WTC11 (cell line): ENCODE measurements around the gene CAPN11. TPM values are rescaled to one million over a fixed set of nuclear protein-coding genes. Genes with fewer than 3 reads are reported as not detected.

Experiments
- ATAC-seq: fragments of 200-7000 bp; cut with Tn5 transposase; 2 replicates; pipeline ENCODE4 v1.10.0; 2021; ENCODE audit warnings: mild to moderate bottlenecking, moderate library complexity
- CTCF ChIA-PET: fragments of 300-600 bp; sonication (Branson Sonifier 250); formaldehyde crosslinking; loops from one replicate; lab custom pipeline; 2021; ENCODE audit warnings: antibody characterized with exemption; lab: Charles Lee
- POLR2A ChIA-PET: fragments of 350-600 bp; sonication (Branson Sonifier 250); formaldehyde crosslinking; loops from one replicate; lab custom pipeline; 2021; ENCODE audit warnings: antibody characterized with exemption; lab: Charles Lee
- DNase-seq: peaks from one replicate; pipeline ENCODE4 v3.0.0; 2021; ENCODE audit warnings: low spot score
- H3K27ac Mint-ChIP-seq: 2 replicates; pipeline ENCODE4 v1.8.0; 2021; ENCODE audit warnings: mixed read lengths
- H3K27me3 Mint-ChIP-seq: 2 replicates; pipeline ENCODE4 v1.8.0; 2021; ENCODE audit warnings: low read depth, mild to moderate bottlenecking, moderate library complexity, mixed read lengths
- H3K36me3 Mint-ChIP-seq: 2 replicates; pipeline ENCODE4 v1.8.0; 2021; ENCODE audit warnings: mixed read lengths
- H3K4me1 Mint-ChIP-seq: 2 replicates; pipeline ENCODE4 v1.8.0; 2022; ENCODE audit warnings: mixed read lengths
- H3K4me3 Mint-ChIP-seq: 2 replicates; pipeline ENCODE4 v1.8.0; 2021; ENCODE audit warnings: mild to moderate bottlenecking, moderate library complexity, mixed read lengths
- H3K9me3 Mint-ChIP-seq: 2 replicates; pipeline ENCODE4 v1.8.0; 2021; ENCODE audit warnings: mixed read lengths
- ARID4B ChIP-seq: sonication (generic); formaldehyde crosslinking; IDR thresholded peaks from 2 replicates; pipeline ENCODE4 v1.8.0; 2023; ENCODE audit warnings: missing genetic modification reagents, mild to moderate bottlenecking, borderline replicate concordance
- ATF2 ChIP-seq: sonication (generic); formaldehyde crosslinking; IDR thresholded peaks from 2 replicates; pipeline ENCODE4 v1.8.1; 2022; ENCODE audit warnings: low read depth, missing genetic modification reagents, borderline replicate concordance
- ATF6 ChIP-seq: sonication (generic); formaldehyde crosslinking; IDR thresholded peaks from 2 replicates; pipeline ENCODE4 v1.8.1; 2023; ENCODE audit warnings: mild to moderate bottlenecking, missing genetic modification reagents
- CBFB ChIP-seq: sonication (generic); formaldehyde crosslinking; IDR thresholded peaks from 2 replicates; pipeline ENCODE4 v1.8.1; 2022; ENCODE audit warnings: mild to moderate bottlenecking, low read depth, missing genetic modification reagents
- ESRRA ChIP-seq: sonication (generic); formaldehyde crosslinking; IDR thresholded peaks from 2 replicates; pipeline ENCODE4 v1.8.1; 2022; ENCODE audit warnings: mild to moderate bottlenecking, missing genetic modification reagents, borderline replicate concordance
- FOXJ3 ChIP-seq: sonication (generic); formaldehyde crosslinking; IDR thresholded peaks from 2 replicates; pipeline ENCODE4 v1.9.0; 2021; ENCODE audit warnings: missing genetic modification reagents, mild to moderate bottlenecking, borderline replicate concordance
- HMGXB4 ChIP-seq: sonication (generic); formaldehyde crosslinking; IDR thresholded peaks from 2 replicates; pipeline ENCODE4 v1.8.1; 2023; ENCODE audit warnings: mild to moderate bottlenecking, moderate library complexity, missing genetic modification reagents
- IRF2 ChIP-seq: sonication (generic); formaldehyde crosslinking; IDR thresholded peaks from 2 replicates; pipeline ENCODE4 v1.8.0; 2022; ENCODE audit warnings: low read depth, missing genetic modification reagents, borderline replicate concordance
- JAZF1 ChIP-seq: fragments of 250-450 bp; sonication (Bioruptor Pico); IDR thresholded peaks from 2 replicates; pipeline ENCODE4 v1.9.0; 2021; ENCODE audit warnings: moderate library complexity, mild to moderate bottlenecking, inconsistent platforms
- PRRX2 ChIP-seq: fragments of 250-450 bp; sonication (Bioruptor Pico); IDR thresholded peaks from 2 replicates; pipeline ENCODE4 v1.8.0; 2021; ENCODE audit warnings: mild to moderate bottlenecking
- SMAD4 ChIP-seq: sonication (generic); formaldehyde crosslinking; IDR thresholded peaks from 2 replicates; pipeline ENCODE4 v1.8.0; 2022; ENCODE audit warnings: mild to moderate bottlenecking, missing genetic modification reagents
- ZMAT4 ChIP-seq: fragments of 250-450 bp; sonication (Bioruptor Pico); IDR thresholded peaks from 2 replicates; pipeline ENCODE4 v1.9.0; 2021; ENCODE audit warnings: mild to moderate bottlenecking
- ZNF281 ChIP-seq: sonication (generic); formaldehyde crosslinking; IDR thresholded peaks from 2 replicates; pipeline ENCODE4 v1.8.0; 2023; ENCODE audit warnings: mild to moderate bottlenecking, missing genetic modification reagents
- ZNF396 ChIP-seq: fragments of 250-450 bp; sonication (Bioruptor Pico); IDR thresholded peaks from 2 replicates; pipeline ENCODE4 v1.8.0; 2021; ENCODE audit warnings: mild to moderate bottlenecking, moderate library complexity, borderline replicate concordance
- total RNA-seq: library from RNA; stranded (reverse); gene quantifications from 3 replicates; pipeline ENCODE4 v1.2.3, GENCODE V29; 2021

The CAPN11 gene
- total RNA-seq, 1 experiment from 2014 or later: 2.3 TPM

GRCh38 chr6:44186635-44187025 lies 28.0 kb downstream of the CAPN11 start:
- Mint-ChIP-seq H3K9me3 (no peaks in the 10 kb centered on the region), H3K27me3 (peaks cover 8% of the 10 kb centered on the region), H3K36me3 (no peaks in the 10 kb centered on the region), H3K27ac (no peak overlapping the region), H3K4me1 (peaks cover 33% of the 10 kb centered on the region), H3K4me3 (no peak overlapping the region)
- ChIA-PET CTCF (interaction anchor here (0.9 to 4.4 kb wide), 10 partner anchors 14 to 82 kb away, joined by 3 to 28 read pairs (median 4); partner anchors contain the start of gene SLC29A1), POLR2A (no interaction called here)
- TF ChIP-seq IRF2 (CRISPR knock-in tag): no peak
- TF ChIP-seq HMGXB4 (CRISPR knock-in tag): no peak
- TF ChIP-seq ATF6 (CRISPR knock-in tag): no peak
- TF ChIP-seq ZMAT4 (CRISPR knock-in tag): no peak
- TF ChIP-seq ESRRA (CRISPR knock-in tag): no peak
- no peak for TF ChIP-seq PRRX2
- TF ChIP-seq SMAD4: no peak
- no peak for TF ChIP-seq ZNF396 (CRISPR knock-in tag)
- no peak for TF ChIP-seq JAZF1 (CRISPR knock-in tag)
- no peak for TF ChIP-seq ATF2
- TF ChIP-seq CBFB (CRISPR knock-in tag): no peak
- no peak for TF ChIP-seq FOXJ3
- no peak for TF ChIP-seq ARID4B (CRISPR knock-in tag)
- TF ChIP-seq ZNF281 (CRISPR knock-in tag): no peak
- TF ChIP-seq, all 79 proteins: peak for 0
- ATAC-seq: no peak
- DNase-seq: no peak
